Psoas muscle (tissue), 8 donors: Measurements from ENCODE around the gene ITLN2. TPM values are rescaled to one million over a fixed set of nuclear protein-coding genes. Genes with fewer than 3 reads are reported as not detected.

Experiments
- ATAC-seq, 4 donors: fragments of 200-7000 bp; cut with Tn5 transposase; one replicate each; pipeline ENCODE4 v1.9.1; 2020; ENCODE audit warnings: moderate library complexity in 3 of 4, mild to moderate bottlenecking in 2 of 4
- DNase-seq, 2 donors: peaks; one replicate each; pipeline ENCODE4 v3.0.0-alpha.2; 2020
- H3K27ac ChIP-seq: fragments of 200-600 bp; one replicate; pipeline ENCODE4 v1.8.0; 2022
- H3K27me3 ChIP-seq, 3 donors: fragments of 200-600 bp in 1 of 3; one replicate each; pipeline versions ENCODE4 v1.6.1 to v1.8.0; 2013 to 2022; ENCODE audit warnings: low read length in 2 of 3, mild to moderate bottlenecking in 2 of 3, moderate library complexity in 1 of 3; ENCODE audit not compliant: insufficient read depth in 3 of 3
- H3K36me3 ChIP-seq, 2 donors: fragments of 200-600 bp in 1 of 2; one replicate each; pipeline versions ENCODE4 v1.6.1 to v1.8.0; 2013 to 2022; ENCODE audit warnings: low read depth in 1 of 2, mild to moderate bottlenecking in 1 of 2, moderate library complexity in 1 of 2; ENCODE audit not compliant: insufficient read depth in 1 of 2
- H3K4me1 ChIP-seq: fragments of 200-600 bp; one replicate; pipeline ENCODE4 v1.8.0; 2022
- H3K4me3 ChIP-seq: fragments of 200-600 bp; one replicate; pipeline ENCODE4 v1.8.0; 2022; ENCODE audit warnings: mild to moderate bottlenecking
- H3K9me3 ChIP-seq: fragments of 200-600 bp; one replicate; pipeline ENCODE4 v1.8.0; 2022
- CTCF ChIP-seq: fragments of 200-600 bp; IDR thresholded peaks from one replicate; pipeline ENCODE4 v1.8.0; 2022; ENCODE audit warnings: antibody characterized with exemption
- WGBS, 3 donors: extraction: QIAGEN DNeasy Blood & Tissue Kit; methylation state at CpG; one replicate each; pipeline versions ENCODE4 v1.1.6 to v1.1.7; 2013; 5-methylcytosine and 5-hydroxymethylcytosine counted together
- intact Hi-C, 2 donors: fragments of 100-400 bp; cut with DNase I; formaldehyde crosslinking; loops; one replicate each; pipeline versions ENCODE4 v1.11.0 to v1.14.2; 2022
- long read RNA-seq, 2 donors: library from polyadenylated mRNA; unstranded; transcript quantifications; one replicate each; pipeline ENCODE4 v2.0.0, GENCODE V29; 2021
- polyA plus RNA-seq, 3 donors: library from polyadenylated mRNA; stranded (reverse); fragments of 200-250 nt; gene quantifications; one replicate each; pipeline ENCODE4 v1.2.3, GENCODE V29; 2013
- total RNA-seq, 4 donors: library from RNA; stranded (reverse); fragmentation: NEBNext Ultra II Directional in 2 of 4; extraction: Animal tissue kit (Norgen Biotek cat#: 25700) in 2 of 4; gene quantifications; one replicate each; pipeline versions ENCODE4 v1.2.1 to v1.2.4, GENCODE V29; 2021 to 2023
- donor health status: healthy with polysubstance abuse.
- donor health status: DM: no; HTN: no; CAD: no; lungs with moderate emphysema.
- donor health status: Bipolar disorder and iron deficiency.
- donor health status: healthy.
- donor health status: DM: yes; HTN: yes; CAD: no.
- donor health status: DM: no; HTN: no; CAD: no.
- donor health status: DM: no; HTN: no; CAD: no.
- donor health status: DM: yes; HTN: yes; CAD: no.

Gene ITLN2
- total RNA-seq = not detected
- polyA plus RNA-seq = not detected
- long read RNA-seq, donor 1 = 0 reads
- long read RNA-seq, donor 2 = 0 reads

- WGBS, 3 donors = 61 to 72% (median 63%) methylated on average over 8 of the region's 8 CpGs
- intact Hi-C loops = loop anchor here in 1 of 2 donors (10.0 kb wide), 1 partner anchor 120 kb away; no protein-coding TSS in a partner anchor
- no peak for ATAC-seq
Measured at GRCh38 chr1:160954158-160955104, at the start of gene ITLN2. Gene ITLN2, minus strand, starts transcription at chr1:160954809. Its CDS starts 68 bp downstream, at chr1:160954741.

GRCh38 chr1:161001525-161001924 lies 46.9 kb upstream of the ITLN2 start:
- intact Hi-C loops = no loop called here
- H3K36me3 ChIP-seq = no peaks in the 10 kb centered on the region
- H3K4me1 ChIP-seq = no peaks in the 10 kb centered on the region
- 56 to 69% (median 61%) methylated on average over 5 of the region's 5 CpGs for WGBS, 3 donors
- TF ChIP-seq CTCF = no peak
- H3K27me3 ChIP-seq = no peaks in the 10 kb centered on the region
- DNase-seq (no peak), ATAC-seq (no peak)
- H3K27ac ChIP-seq = no peak overlapping the region
- H3K9me3 ChIP-seq = no peaks in the 10 kb centered on the region
- H3K4me3 ChIP-seq = no peak overlapping the region

More at GRCh38 chr1:160954158-160955104, at the start of gene ITLN2:
- peaks cover 0 to 16% (median 2%) of the 10 kb centered on the region in 3 donors for H3K27me3 ChIP-seq
- H3K36me3 ChIP-seq = no peaks in the 10 kb centered on the region
- no peak within 1 kb of the TSS for H3K27ac ChIP-seq
- no peak within 1 kb of the TSS for H3K4me3 ChIP-seq
- H3K4me1 ChIP-seq = no peaks in the 10 kb centered on the region
- no peaks in the 10 kb centered on the region for H3K9me3 ChIP-seq
- no peak for TF ChIP-seq CTCF
- no peak for DNase-seq

GRCh38 chr1:161000736-161001480 lies 46.3 kb upstream of the ITLN2 start:
- 79 to 89% (median 86%) methylated on average over 11 of the region's 11 CpGs for WGBS, 3 donors
- no peak for TF ChIP-seq CTCF

GRCh38 chr1:160999376-160999775 lies 44.8 kb upstream of the ITLN2 start:
- TF ChIP-seq CTCF = no peak
- Histone ChIP-seq H3K36me3 (no peaks in the 10 kb centered on the region), H3K9me3 (no peaks in the 10 kb centered on the region), H3K27me3 (no peaks in the 10 kb centered on the region), H3K27ac (no peak overlapping the region), H3K4me1 (no peaks in the 10 kb centered on the region), H3K4me3 (no peak overlapping the region)
- intact Hi-C loops = loop anchor here in 1 of 2 donors (5.0 kb wide), 1 partner anchor 138 kb away; no protein-coding TSS in a partner anchor
- DNase-seq (no peak), ATAC-seq (no peak)
- 86 to 91% (median 87%) methylated on average over 5 of the region's 5 CpGs for WGBS, 3 donors

More at GRCh38 chr1:161000736-161001480, 46.3 kb upstream of the ITLN2 start:
- H3K4me1 ChIP-seq = no peaks in the 10 kb centered on the region
- no peak overlapping the region for H3K4me3 ChIP-seq
- ATAC-seq (no peak), DNase-seq (no peak)
- no peaks in the 10 kb centered on the region for H3K36me3 ChIP-seq
- intact Hi-C loops = no loop called here
- no peak overlapping the region for H3K27ac ChIP-seq
- H3K9me3 ChIP-seq = no peaks in the 10 kb centered on the region
- H3K27me3 ChIP-seq = no peaks in the 10 kb centered on the region
